ENCODE measurements around the gene SIRT2.
A peak's percentile ranks its signal among the peaks of the same experiment; 100 is the strongest.

GRCh38 chr19:38878575-38879399 lies 20.6 kb downstream of the SIRT2 start:
- TF ChIP-seq, protein P1, sequence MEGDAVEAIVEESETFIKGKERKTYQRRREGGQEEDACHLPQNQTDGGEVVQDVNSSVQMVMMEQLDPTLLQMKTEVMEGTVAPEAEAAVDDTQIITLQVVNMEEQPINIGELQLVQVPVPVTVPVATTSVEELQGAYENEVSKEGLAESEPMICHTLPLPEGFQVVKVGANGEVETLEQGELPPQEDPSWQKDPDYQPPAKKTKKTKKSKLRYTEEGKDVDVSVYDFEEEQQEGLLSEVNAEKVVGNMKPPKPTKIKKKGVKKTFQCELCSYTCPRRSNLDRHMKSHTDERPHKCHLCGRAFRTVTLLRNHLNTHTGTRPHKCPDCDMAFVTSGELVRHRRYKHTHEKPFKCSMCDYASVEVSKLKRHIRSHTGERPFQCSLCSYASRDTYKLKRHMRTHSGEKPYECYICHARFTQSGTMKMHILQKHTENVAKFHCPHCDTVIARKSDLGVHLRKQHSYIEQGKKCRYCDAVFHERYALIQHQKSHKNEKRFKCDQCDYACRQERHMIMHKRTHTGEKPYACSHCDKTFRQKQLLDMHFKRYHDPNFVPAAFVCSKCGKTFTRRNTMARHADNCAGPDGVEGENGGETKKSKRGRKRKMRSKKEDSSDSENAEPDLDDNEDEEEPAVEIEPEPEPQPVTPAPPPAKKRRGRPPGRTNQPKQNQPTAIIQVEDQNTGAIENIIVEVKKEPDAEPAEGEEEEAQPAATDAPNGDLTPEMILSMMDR (IDR thresholded peaks at IDR 0.05; ENCODE audit: insufficient read depth, low read length, poor library complexity, severe bottlenecking), result peak; percentile 38
- TF ChIP-seq EZH2phosphoT487 (conservative IDR thresholded peaks at IDR 0.05; ENCODE audit: low read length), result no peak
